Measurements from ENCODE around the gene ARHGAP21.

GRCh38 chr10:24708081-24708480 lies 15.6 kb downstream of the ARHGAP21 start:
- TF ChIP-seq EZH2 (IDR thresholded peaks at IDR 0.05; ENCODE audit: insufficient read depth, poor library complexity, severe bottlenecking) (no peak), EZH2phosphoT487 (IDR thresholded peaks at IDR 0.05; ENCODE audit: insufficient read depth, low read depth) (no peak)

Measured in GM23248 (cell line).